CD8-positive, alpha-beta memory T cell (primary cell): ENCODE measurements around the gene PROB1. TPM values are rescaled to one million over a fixed set of nuclear protein-coding genes. Genes with fewer than 3 reads are reported as not detected.

Source experiments
- CTCF ChIA-PET: fragments of 350-600 bp; sonication (Branson Sonifier 250); formaldehyde crosslinking; loops from one replicate; lab custom pipeline; 2021; ENCODE audit warnings: antibody characterized with exemption; lab: Charles Lee
- POLR2A ChIA-PET: fragments of 350-600 bp; sonication (Branson Sonifier 250); formaldehyde crosslinking; loops from one replicate; lab custom pipeline; 2021; ENCODE audit warnings: antibody characterized with exemption; lab: Charles Lee
- DNase-seq, 5 donors: peaks; one replicate each; pipeline versions ENCODE4 v3.0.0 to v3.0.0-alpha.2; 2020 to 2022; ENCODE audit warnings: mixed read lengths in 1 of 5
- H3K27ac ChIP-seq: one replicate; pipeline ENCODE4 v1.7.0; 2013; ENCODE audit warnings: low read depth, mild to moderate bottlenecking, low read length, moderate library complexity
- H3K27me3 ChIP-seq: 2 replicates; pipeline ENCODE4 v1.7.0; 2013; ENCODE audit warnings: low read length, mild to moderate bottlenecking; ENCODE audit not compliant: insufficient read depth, poor library complexity, severe bottlenecking
- H3K36me3 ChIP-seq: 2 replicates; pipeline ENCODE4 v1.7.0; 2013; ENCODE audit warnings: mild to moderate bottlenecking, low read length, moderate library complexity; ENCODE audit not compliant: insufficient read depth
- H3K4me1 ChIP-seq: 2 replicates; pipeline ENCODE4 v1.7.0; 2013; ENCODE audit warnings: mild to moderate bottlenecking, low read length, moderate library complexity; ENCODE audit not compliant: insufficient read depth
- H3K4me3 ChIP-seq: 2 replicates; pipeline ENCODE4 v1.7.0; 2013; ENCODE audit warnings: mild to moderate bottlenecking, low read length
- H3K9me3 ChIP-seq: 2 replicates; pipeline ENCODE4 v1.7.0; 2013; ENCODE audit warnings: mild to moderate bottlenecking, low read length
- H3K27ac Mint-ChIP-seq, 8 donors: one replicate each; pipeline ENCODE4 v1.8.0; 2020 to 2021; ENCODE audit warnings: mixed read lengths in 8 of 8, mild to moderate bottlenecking in 6 of 8, inconsistent platforms in 3 of 8, moderate library complexity in 3 of 8
- H3K27me3 Mint-ChIP-seq, 2 donors: one replicate each; pipeline ENCODE4 v1.8.0; 2020 to 2021; ENCODE audit warnings: mixed read lengths in 2 of 2, mild to moderate bottlenecking in 1 of 2, moderate library complexity in 1 of 2
- H3K36me3 Mint-ChIP-seq, 3 donors: one replicate each; pipeline ENCODE4 v1.8.0; 2020 to 2021; ENCODE audit warnings: mixed read lengths in 3 of 3, inconsistent platforms in 1 of 3, mild to moderate bottlenecking in 1 of 3
- H3K4me1 Mint-ChIP-seq, 3 donors: one replicate each; pipeline ENCODE4 v1.8.0; 2020 to 2021; ENCODE audit warnings: mixed read lengths in 3 of 3, inconsistent platforms in 1 of 3, mild to moderate bottlenecking in 1 of 3
- H3K4me3 Mint-ChIP-seq, 7 donors: one replicate each; pipeline ENCODE4 v1.8.0; 2020 to 2021; ENCODE audit warnings: mixed read lengths in 7 of 7, mild to moderate bottlenecking in 6 of 7, moderate library complexity in 4 of 7, inconsistent platforms in 2 of 7
- H3K9me3 Mint-ChIP-seq, 5 donors: one replicate each; pipeline ENCODE4 v1.8.0; 2020 to 2022; ENCODE audit warnings: mixed read lengths in 5 of 5, mild to moderate bottlenecking in 3 of 5, moderate library complexity in 2 of 5, inconsistent platforms in 1 of 5
- polyA plus RNA-seq: library from polyadenylated mRNA; unstranded; fragments of 300-500 nt; fragmentation: Illumina TruSeq; gene quantifications from one replicate; pipeline ENCODE4 v1.2.3, GENCODE V29; 2021
- total RNA-seq, 2 experiments: library from RNA; stranded (reverse); gene quantifications; one replicate each; pipeline ENCODE4 v1.2.3, GENCODE V29; 2021

PROB1 gene
- total and polyA plus RNA-seq, 3 experiments from 2014 or later: 0.72 to 7.2 (median 6.7) TPM

GRCh38 chr5:139403787-139404483 lies 9.0 kb upstream of the PROB1 start, which contains the start of gene SPATA24:
TSS of gene SPATA24 (minus strand) at chr5:139404089. CDS start at chr5:139404060, 29 bp downstream.
- H3K9me3 ChIP-seq: no peaks in the 10 kb centered on the region
- Mint-ChIP-seq H3K9me3 (no peaks in the 10 kb centered on the region), H3K27me3 (no peaks in the 10 kb centered on the region), H3K36me3 (peaks cover 0 to 4% (median 3%) of the 10 kb centered on the region in 3 donors), H3K4me1 (peaks cover 25 to 34% (median 30%) of the 10 kb centered on the region in 3 donors), H3K4me3 (peak within 1 kb of the TSS; percentile 85 to 98 (median 97)), H3K27ac (peak within 1 kb of the TSS; percentile 93 to 100 (median 99))
- no peaks in the 10 kb centered on the region for H3K27me3 ChIP-seq
- CTCF ChIA-PET: interaction anchor here (0.9 to 4.8 kb wide), 9 partner anchors 8 to 113 kb away, joined by 3 to 38 read pairs (median 4); partner anchors contain the start of genes MZB1 and PAIP2
- peak within 1 kb of the TSS; percentile 81 for H3K27ac ChIP-seq
- POLR2A ChIA-PET: interaction anchor here (0.6 to 1.9 kb wide), 8 partner anchors 12 to 197 kb away, joined by 3 to 10 read pairs (median 4); partner anchors contain the start of genes DNAJC18, MZB1, PAIP2 and STING1
- peaks cover 22% of the 10 kb centered on the region for H3K4me1 ChIP-seq
- DNase-seq: peak; percentile 96 to 98 (median 97)
- H3K4me3 ChIP-seq: peak within 1 kb of the TSS; percentile 57
- H3K36me3 ChIP-seq: no peaks in the 10 kb centered on the region

- Mint-ChIP-seq H3K4me3 (peak overlapping the region; percentile 85 to 98 (median 97)), H3K9me3 (no peaks in the 10 kb centered on the region), H3K4me1 (peaks cover 25 to 34% (median 30%) of the 10 kb centered on the region in 3 donors), H3K36me3 (peaks cover 0 to 4% (median 3%) of the 10 kb centered on the region in 3 donors), H3K27ac (peak overlapping the region; percentile 93 to 100 (median 99)), H3K27me3 (no peaks in the 10 kb centered on the region)
- CTCF ChIA-PET: interaction anchor here (0.8 to 4.8 kb wide), 13 partner anchors 7 to 158 kb away, joined by 3 to 38 read pairs (median 3); partner anchors contain the start of genes MZB1, PAIP2 and UBE2D2
- DNase-seq: no peak
- H3K9me3 ChIP-seq: no peaks in the 10 kb centered on the region
- POLR2A ChIA-PET: interaction anchor here (0.6 to 1.9 kb wide), 6 partner anchors 12 to 197 kb away, joined by 3 to 10 read pairs (median 6); partner anchors contain the start of genes MZB1, PAIP2, STING1 and UBE2D2
- H3K4me3 ChIP-seq: peak overlapping the region; percentile 54
- H3K36me3 ChIP-seq: no peaks in the 10 kb centered on the region
- peak overlapping the region; percentile 81 for H3K27ac ChIP-seq
- H3K4me1 ChIP-seq: peaks cover 22% of the 10 kb centered on the region
- H3K27me3 ChIP-seq: no peaks in the 10 kb centered on the region
Observed at GRCh38 chr5:139403418-139403786, 8.5 kb upstream of the PROB1 start.

- peak overlapping the region; percentile 85 to 98 (median 97) for H3K4me3 Mint-ChIP-seq
Observed at GRCh38 chr5:139402561-139403158, 7.8 kb upstream of the PROB1 start.

GRCh38 chr5:139401546-139401945 lies 6.6 kb upstream of the PROB1 start:
- Histone ChIP-seq H3K4me3 (no peak overlapping the region), H3K27ac (no peak overlapping the region), H3K27me3 (no peaks in the 10 kb centered on the region), H3K9me3 (no peaks in the 10 kb centered on the region), H3K4me1 (peaks cover 22% of the 10 kb centered on the region), H3K36me3 (no peaks in the 10 kb centered on the region)
- Mint-ChIP-seq H3K27ac (peak overlapping the region in 2 of 8 donors; percentile 12 to 72), H3K36me3 (peaks cover 0 to 4% (median 3%) of the 10 kb centered on the region in 3 donors), H3K4me3 (no peak overlapping the region), H3K27me3 (no peaks in the 10 kb centered on the region), H3K9me3 (no peaks in the 10 kb centered on the region), H3K4me1 (peaks cover 25 to 34% (median 30%) of the 10 kb centered on the region in 3 donors)
- CTCF ChIA-PET: interaction anchor here (0.7 to 4.8 kb wide), 3 partner anchors 9 to 59 kb away, joined by 3 to 38 read pairs (median 8); partner anchors contain the start of genes MZB1 and PAIP2
- DNase-seq: no peak
- POLR2A ChIA-PET: interaction anchor here (1.6 kb wide), 1 partner anchor 59 kb away, joined by 3 read pairs; no protein-coding TSS in a partner anchor

More at GRCh38 chr5:139402561-139403158, 7.8 kb upstream of the PROB1 start:
- Histone ChIP-seq H3K4me1 (peaks cover 22% of the 10 kb centered on the region), H3K4me3 (no peak overlapping the region), H3K36me3 (no peaks in the 10 kb centered on the region), H3K27ac (peak overlapping the region; percentile 81), H3K27me3 (no peaks in the 10 kb centered on the region), H3K9me3 (no peaks in the 10 kb centered on the region)
- peaks cover 0 to 4% (median 3%) of the 10 kb centered on the region in 3 donors for H3K36me3 Mint-ChIP-seq
- peak overlapping the region in 7 of 8 donors; percentile 69 to 100 (median 99) for H3K27ac Mint-ChIP-seq
- POLR2A ChIA-PET: interaction anchor here (1.6 to 1.9 kb wide), 2 partner anchors 11 to 60 kb away, joined by 3 to 9 read pairs; no protein-coding TSS in a partner anchor
- H3K9me3 Mint-ChIP-seq: no peaks in the 10 kb centered on the region
- H3K4me1 Mint-ChIP-seq: peaks cover 25 to 34% (median 30%) of the 10 kb centered on the region in 3 donors
- no peak for DNase-seq
- CTCF ChIA-PET: interaction anchor here (0.8 to 4.8 kb wide), 8 partner anchors 8 to 158 kb away, joined by 3 to 38 read pairs (median 4); partner anchors contain the start of genes MZB1, PAIP2 and UBE2D2
- no peaks in the 10 kb centered on the region for H3K27me3 Mint-ChIP-seq

- ChIA-PET POLR2A (no interaction called here), CTCF (interaction anchor here (4.8 kb wide), 1 partner anchor 8 kb away, joined by 38 read pairs; the partner anchor contains the start of gene MZB1)
- Histone ChIP-seq H3K27ac (no peak overlapping the region), H3K4me1 (peaks cover 17% of the 10 kb centered on the region), H3K27me3 (no peaks in the 10 kb centered on the region), H3K4me3 (no peak overlapping the region), H3K36me3 (no peaks in the 10 kb centered on the region), H3K9me3 (no peaks in the 10 kb centered on the region)
- Mint-ChIP-seq H3K27ac (peak overlapping the region in 3 of 8 donors; percentile 13 to 65 (median 45)), H3K36me3 (peaks cover 0 to 4% (median 3%) of the 10 kb centered on the region in 3 donors), H3K9me3 (no peaks in the 10 kb centered on the region), H3K27me3 (no peaks in the 10 kb centered on the region), H3K4me3 (peak overlapping the region in 3 of 7 donors; percentile 2 to 51 (median 41)), H3K4me1 (peaks cover 24 to 38% (median 29%) of the 10 kb centered on the region in 3 donors)
- no peak for DNase-seq
Observed at GRCh38 chr5:139399501-139400121, 4.7 kb upstream of the PROB1 start.

GRCh38 chr5:139397921-139398320 lies 3.0 kb upstream of the PROB1 start:
- Mint-ChIP-seq H3K27ac (no peak overlapping the region), H3K36me3 (peaks cover 0 to 4% (median 0%) of the 10 kb centered on the region in 3 donors), H3K4me3 (no peak overlapping the region), H3K9me3 (no peaks in the 10 kb centered on the region), H3K27me3 (no peaks in the 10 kb centered on the region), H3K4me1 (peaks cover 12 to 28% (median 12%) of the 10 kb centered on the region in 3 donors)
- peaks cover 13% of the 10 kb centered on the region for H3K4me1 ChIP-seq
- no peaks in the 10 kb centered on the region for H3K27me3 ChIP-seq
- ChIA-PET POLR2A (no interaction called here), CTCF (no interaction called here)
- H3K4me3 ChIP-seq: no peak overlapping the region
- no peak for DNase-seq
- no peak overlapping the region for H3K27ac ChIP-seq
- H3K36me3 ChIP-seq: no peaks in the 10 kb centered on the region
- no peaks in the 10 kb centered on the region for H3K9me3 ChIP-seq

- H3K36me3 ChIP-seq: no peaks in the 10 kb centered on the region
- H3K4me1 ChIP-seq: peaks cover 14% of the 10 kb centered on the region
- CTCF ChIA-PET: interaction anchor here (0.6 to 1.2 kb wide), 2 partner anchors 26 to 61 kb away, joined by 3 read pairs; no protein-coding TSS in a partner anchor
- POLR2A ChIA-PET: no interaction called here
- Mint-ChIP-seq H3K9me3 (no peaks in the 10 kb centered on the region), H3K4me1 (peaks cover 8 to 32% (median 10%) of the 10 kb centered on the region in 3 donors), H3K36me3 (peaks cover 0 to 4% (median 2%) of the 10 kb centered on the region in 3 donors), H3K4me3 (peak overlapping the region in 2 of 7 donors; percentile 10 to 33), H3K27me3 (no peaks in the 10 kb centered on the region), H3K27ac (no peak overlapping the region)
- DNase-seq: no peak
- no peak overlapping the region for H3K27ac ChIP-seq
- no peaks in the 10 kb centered on the region for H3K27me3 ChIP-seq
- no peaks in the 10 kb centered on the region for H3K9me3 ChIP-seq
- H3K4me3 ChIP-seq: no peak overlapping the region
Observed at GRCh38 chr5:139396691-139397090, 1.8 kb upstream of the PROB1 start.
